A549 (cell line): ENCODE measurements around the gene ERRFI1.
"Not testable (repeated sequence)": the region's sequence is repeated elsewhere in the genome, so short reads cannot be mapped to it uniquely, and the experiment has no call there.

ENCODE experiments used
- CBX8 ChIP-seq: fragments of 200-600 bp; sonication (generic); IDR thresholded peaks from 2 replicates; pipeline ENCODE4 v1.6.1; 2016
- CEBPB ChIP-seq, 2 experiments: fragments of >200 bp in 1 of 2; sonication (Bioruptor Twin) in 1 of 2; formaldehyde crosslinking in 1 of 2; IDR thresholded peaks; 2 replicates each; pipeline ENCODE4 v1.6.1; 2012 to 2016
- CTCF ChIP-seq: fragments of >200 bp; sonication (Bioruptor Twin); formaldehyde crosslinking; IDR thresholded peaks from 3 replicates; pipeline ENCODE4 v1.5.1; 2016
- EP300 ChIP-seq, 2 experiments: fragments of >200 bp; sonication (Bioruptor Twin); formaldehyde crosslinking; IDR thresholded peaks; 2 replicates in 1 of 2; 3 replicates in 1 of 2; pipeline ENCODE4 v1.6.1; 2016 to 2017
- HOXB5 ChIP-seq: fragments of 250-450 bp; sonication (Bioruptor Pico); IDR thresholded peaks from 2 replicates; pipeline ENCODE4 v1.5.0; 2020; ENCODE audit warnings: mild to moderate bottlenecking, moderate library complexity
- JUNB ChIP-seq: fragments of >200 bp; sonication (Bioruptor Twin); formaldehyde crosslinking; IDR thresholded peaks from 2 replicates; pipeline ENCODE4 v1.6.1; 2016
- KDM1A ChIP-seq: fragments of 200-600 bp; sonication (generic); IDR thresholded peaks from 2 replicates; pipeline ENCODE4 v1.6.1; 2016; ENCODE audit warnings: low read depth, mild to moderate bottlenecking
- MAX ChIP-seq: IDR thresholded peaks from 2 replicates; pipeline ENCODE4 v1.6.1; 2012
- MYC ChIP-seq: IDR thresholded peaks from 2 replicates; pipeline ENCODE4 v1.6.1; 2012; ENCODE audit warnings: mild to moderate bottlenecking, inconsistent platforms, low read length, improper control_type of control experiment, borderline replicate concordance
- NPAS2 ChIP-seq: fragments of 250-450 bp; sonication (Bioruptor Pico); IDR thresholded peaks from 2 replicates; pipeline ENCODE4 v1.8.0; 2022; ENCODE audit warnings: mild to moderate bottlenecking, moderate library complexity, borderline replicate concordance
- POLR2A ChIP-seq: IDR thresholded peaks from 2 replicates; pipeline ENCODE4 v1.6.1; 2012; ENCODE audit warnings: mild to moderate bottlenecking, low read length
- REST ChIP-seq: fragments of 200-600 bp; sonication (generic); IDR thresholded peaks from 2 replicates; pipeline ENCODE4 v1.6.1; 2016; ENCODE audit warnings: antibody characterized with exemption, mild to moderate bottlenecking, moderate library complexity
- USF2 ChIP-seq: fragments of 450-650 bp; IDR thresholded peaks from 2 replicates; pipeline ENCODE4 v1.6.1; 2014; ENCODE audit warnings: antibody characterized with exemption

DNA sequence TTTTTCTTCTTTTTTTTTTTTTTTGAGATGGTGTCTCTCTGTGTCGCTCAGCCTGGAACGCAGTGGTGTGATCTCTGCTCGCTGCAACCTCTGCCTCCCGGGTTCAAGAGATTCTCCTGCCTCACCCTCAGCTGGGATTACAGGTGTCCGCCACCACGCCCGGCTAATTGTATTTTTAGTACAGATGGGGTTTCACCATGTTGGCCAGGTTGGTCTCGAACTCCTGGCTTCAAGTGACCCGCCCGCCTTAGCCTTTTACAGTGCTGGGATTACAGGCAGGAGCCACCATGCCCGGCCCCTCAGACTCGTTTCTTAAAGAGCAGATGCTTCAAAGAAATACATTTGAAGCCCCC is 62.8 kb downstream of the ERRFI1 start:
- not testable (repeated sequence) for TF ChIP-seq CTCF; CBX8; JUNB; POLR2A; CEBPB (IDR thresholded peaks at IDR 0.05); EP300 (IDR thresholded peaks at IDR 0.05); HOXB5 (CRISPR knock-in tag); USF2; KDM1A; NPAS2 (CRISPR knock-in tag); REST; MAX; MYC
